ENCODE measurements around the gene MARCO. TPM values are rescaled to one million over a fixed set of nuclear protein-coding genes. Genes with fewer than 3 reads are reported as not detected.

The MARCO gene
- total RNA-seq, 4 donors from 2014 or later = 0.91 to 6.7 (median 1.6) TPM

GRCh38 chr2:118980573-118980972 is 38.6 kb downstream of the MARCO start:
- H3K4me3 ChIP-seq (ENCODE audit: low read depth, poor library complexity, severe bottlenecking) = no peak overlapping the region
- WGBS, 2 donors = 63 to 80% methylated on average over 2 of the region's 2 CpGs
- no peak for TF ChIP-seq POLR2A (IDR thresholded peaks at IDR 0.05)
- TF ChIP-seq CTCF (IDR thresholded peaks at IDR 0.05) = no peak
- intact Hi-C loops (cut with DNase I; ENCODE audit: low total_unique reads) = no loop called here
- peak in 1 of 2 donors; percentile 75 for DNase-seq (ENCODE audit: low spot score in 2 of 2)

DNA sequence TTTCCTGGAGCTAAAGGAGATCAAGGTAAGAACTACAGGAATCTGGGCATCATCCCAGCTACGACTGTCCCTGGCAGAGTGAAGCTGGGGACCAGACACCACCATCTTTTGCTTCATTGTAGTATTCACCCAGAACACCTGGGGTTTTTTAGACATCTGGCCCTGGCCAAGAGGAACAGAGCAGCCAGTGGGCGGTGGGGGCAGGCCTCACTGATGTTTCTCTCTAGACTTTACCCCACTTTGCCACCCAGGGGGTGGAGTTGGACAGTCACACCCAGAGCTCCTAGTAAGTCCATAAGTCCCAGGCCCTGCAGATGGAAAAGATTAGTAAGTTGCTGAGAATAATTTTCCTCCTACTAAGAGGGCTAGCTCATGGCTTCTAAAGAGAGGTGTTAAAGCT is 39.6 kb downstream of the MARCO start:
- peak in 1 of 2 donors; percentile 8 for DNase-seq (ENCODE audit: low spot score in 2 of 2)

DNA sequence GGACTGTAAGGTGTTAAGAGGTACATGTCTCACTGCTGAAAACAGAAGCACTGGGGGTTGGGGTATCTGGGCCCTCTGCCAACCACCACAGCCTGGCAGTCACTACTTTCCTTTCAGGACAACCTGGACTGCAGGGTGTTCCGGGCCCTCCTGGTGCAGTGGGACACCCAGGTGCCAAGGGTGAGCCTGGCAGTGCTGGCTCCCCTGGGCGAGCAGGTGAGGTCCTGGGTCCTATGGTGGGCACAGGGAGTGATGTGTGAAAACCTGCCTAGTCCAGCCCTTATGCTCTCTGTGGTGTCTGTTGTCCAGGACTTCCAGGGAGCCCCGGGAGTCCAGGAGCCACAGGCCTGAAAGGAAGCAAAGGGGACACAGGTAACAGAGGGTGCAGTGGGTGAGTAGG is 40.0 kb downstream of the MARCO start:
- TF ChIP-seq POLR2A (IDR thresholded peaks at IDR 0.05) (no peak), CTCF (IDR thresholded peaks at IDR 0.05) (no peak)
- WGBS, 2 donors = 78 to 87% methylated on average over 3 of the region's 3 CpGs
- DNase-seq (ENCODE audit: low spot score in 2 of 2) = peak in 1 of 2 donors; percentile 75
- intact Hi-C loops (cut with DNase I; ENCODE audit: low total_unique reads) = no loop called here
- H3K4me3 ChIP-seq (ENCODE audit: low read depth, poor library complexity, severe bottlenecking) = no peak overlapping the region

More for the DNA sequence above, 39.6 kb downstream of the MARCO start:
- H3K4me3 ChIP-seq (ENCODE audit: low read depth, poor library complexity, severe bottlenecking) = no peak overlapping the region
- intact Hi-C loops (cut with DNase I; ENCODE audit: low total_unique reads) = no loop called here
- 47 to 55% methylated on average over 2 of the region's 2 CpGs for WGBS, 2 donors
- TF ChIP-seq CTCF (IDR thresholded peaks at IDR 0.05) = no peak
- no peak for TF ChIP-seq POLR2A (IDR thresholded peaks at IDR 0.05)

DNA sequence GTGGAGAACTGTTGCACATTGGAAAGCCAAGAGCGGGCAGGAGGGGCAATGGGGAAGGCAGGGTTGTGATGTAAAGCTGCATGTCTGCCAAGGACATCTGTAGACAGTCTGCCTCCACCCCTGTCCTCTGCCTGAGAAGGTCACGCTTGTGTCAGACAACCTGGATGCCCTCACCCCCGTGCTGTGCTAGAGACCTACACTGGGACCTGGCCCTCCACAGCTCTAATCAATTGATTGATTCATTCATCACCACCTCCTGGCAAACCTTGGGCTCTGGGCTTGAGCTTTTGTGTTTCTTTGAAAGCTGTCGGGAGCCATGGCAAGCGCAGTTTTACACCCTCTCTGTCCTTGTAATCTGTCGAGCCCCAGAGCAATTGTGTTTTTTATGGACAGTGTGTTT is 41.1 kb downstream of the MARCO start:
- 73 to 78% methylated on average over 6 of the region's 6 CpGs for WGBS, 2 donors
- intact Hi-C loops (cut with DNase I; ENCODE audit: low total_unique reads) = no loop called here
- no peak overlapping the region for H3K4me3 ChIP-seq (ENCODE audit: low read depth, poor library complexity, severe bottlenecking)
- TF ChIP-seq POLR2A (IDR thresholded peaks at IDR 0.05) (no peak), CTCF (IDR thresholded peaks at IDR 0.05) (no peak)
- DNase-seq (ENCODE audit: low spot score in 2 of 2) = peak; percentile 8 to 63

DNA sequence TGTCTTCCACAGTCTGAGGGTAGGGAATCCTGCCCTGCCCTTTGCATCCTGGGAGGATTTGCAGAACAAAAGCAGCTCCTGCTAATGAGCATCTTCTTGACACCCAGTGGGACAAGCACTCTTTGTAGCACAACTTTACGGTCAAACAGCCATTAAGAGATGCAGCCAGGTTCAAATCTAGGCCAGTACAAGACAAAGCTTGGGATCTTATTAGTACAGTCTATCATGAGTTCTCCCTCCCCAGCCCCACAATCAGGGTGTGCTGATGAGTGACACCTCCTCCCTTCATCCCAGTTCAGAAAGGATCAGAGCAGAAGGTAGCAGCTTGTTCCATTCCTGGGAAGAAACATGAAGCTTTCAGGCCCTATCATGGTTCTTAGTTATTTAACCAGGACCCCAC is 41.9 kb downstream of the MARCO start:
- DNase-seq (ENCODE audit: low spot score in 2 of 2) = no peak
- no peak overlapping the region for H3K4me3 ChIP-seq (ENCODE audit: low read depth, poor library complexity, severe bottlenecking)
- no peak for TF ChIP-seq CTCF (IDR thresholded peaks at IDR 0.05)
- no peak for TF ChIP-seq POLR2A (IDR thresholded peaks at IDR 0.05)
- WGBS, 2 donors = 83 to 87% methylated on average over 1 of the region's 1 CpG
- intact Hi-C loops (cut with DNase I; ENCODE audit: low total_unique reads) = no loop called here

DNA sequence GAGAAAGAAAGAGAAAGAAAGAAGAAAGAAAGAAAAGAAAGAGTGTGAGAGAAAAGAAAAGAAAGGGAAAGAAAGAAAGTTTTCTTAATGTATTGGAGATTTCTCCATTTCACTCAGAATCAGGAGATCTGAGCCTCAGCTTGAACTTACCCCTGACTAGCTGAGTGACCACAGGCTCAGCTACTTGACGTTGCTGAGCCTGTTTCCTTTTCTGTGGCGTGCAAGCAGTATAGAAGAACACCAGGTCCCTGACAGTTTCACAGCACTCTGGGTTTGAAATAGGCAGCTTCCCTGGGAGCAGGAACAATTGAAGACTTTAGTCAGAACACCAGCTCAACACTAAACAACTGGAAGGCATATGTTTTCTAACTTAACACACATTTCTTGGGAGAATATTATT is 44.7 kb downstream of the MARCO start:
- intact Hi-C loops (cut with DNase I; ENCODE audit: low total_unique reads) = no loop called here
- WGBS, 2 donors = 34 to 58% methylated on average over 2 of the region's 2 CpGs
- TF ChIP-seq POLR2A (IDR thresholded peaks at IDR 0.05) (no peak), CTCF (IDR thresholded peaks at IDR 0.05) (no peak)
- DNase-seq (ENCODE audit: low spot score in 2 of 2) = no peak
- H3K4me3 ChIP-seq (ENCODE audit: low read depth, poor library complexity, severe bottlenecking) = no peak overlapping the region

Measured in lower leg skin (tissue), 4 donors.